Activated CD8-positive, alpha-beta T cell treated with anti-CD3 and anti-CD28 coated beads for 36 hours (primary cell): Measurements from ENCODE around the gene UBB. TPM values are rescaled to one million over a fixed set of nuclear protein-coding genes. Genes with fewer than 3 reads are reported as not detected.

Experiments
- ATAC-seq: fragments of 200-7000 bp; cut with Tn5 transposase; one replicate; pipeline ENCODE4 v1.10.0; 2021; ENCODE audit warnings: mild to moderate bottlenecking, moderate library complexity
- CTCF ChIA-PET: fragments of 350-600 bp; sonication (Branson Sonifier 250); formaldehyde crosslinking; loops from one replicate; lab custom pipeline; 2021; ENCODE audit warnings: antibody characterized with exemption; lab: Charles Lee
- POLR2A ChIA-PET: fragments of 350-600 bp; sonication (Branson Sonifier 250); formaldehyde crosslinking; loops from one replicate; lab custom pipeline; 2021; ENCODE audit warnings: antibody characterized with exemption; lab: Charles Lee
- DNase-seq: peaks from one replicate; pipeline ENCODE4 v3.0.0-alpha.2; 2020
- H3K27ac Mint-ChIP-seq: one replicate; pipeline ENCODE4 v1.8.0; 2021; ENCODE audit warnings: mild to moderate bottlenecking, mixed read lengths
- H3K27me3 Mint-ChIP-seq: one replicate; pipeline ENCODE4 v1.8.0; 2021; ENCODE audit warnings: mixed read lengths
- H3K36me3 Mint-ChIP-seq: one replicate; pipeline ENCODE4 v1.8.0; 2021; ENCODE audit warnings: low read depth, mixed read lengths
- H3K4me1 Mint-ChIP-seq: one replicate; pipeline ENCODE4 v1.8.0; 2021; ENCODE audit warnings: low read depth, mixed read lengths
- H3K4me3 Mint-ChIP-seq: one replicate; pipeline ENCODE4 v1.8.0; 2021; ENCODE audit warnings: mild to moderate bottlenecking, moderate library complexity, mixed read lengths
- H3K9me3 Mint-ChIP-seq: one replicate; pipeline ENCODE4 v1.8.0; 2021; ENCODE audit warnings: mixed read lengths
- intact Hi-C: fragments of 100-400 bp; cut with micrococcal nuclease; formaldehyde crosslinking; loops from one replicate; pipeline ENCODE4 v1.10.0; 2022
- total RNA-seq, 2 experiments: library from RNA; stranded (reverse); gene quantifications; one replicate each; pipeline ENCODE4 v1.2.3, GENCODE V29; 2021
- TF ChIP-seq, protein P1 (sequence below): fragments of 200-600 bp; IDR thresholded peaks from one replicate; pipeline ENCODE4 v1.8.0; 2022; ENCODE audit warnings: antibody characterized with exemption, mild to moderate bottlenecking

UBB gene
- total RNA-seq, 2 experiments from 2014 or later: 1,334 to 1,337 TPM

DNA sequence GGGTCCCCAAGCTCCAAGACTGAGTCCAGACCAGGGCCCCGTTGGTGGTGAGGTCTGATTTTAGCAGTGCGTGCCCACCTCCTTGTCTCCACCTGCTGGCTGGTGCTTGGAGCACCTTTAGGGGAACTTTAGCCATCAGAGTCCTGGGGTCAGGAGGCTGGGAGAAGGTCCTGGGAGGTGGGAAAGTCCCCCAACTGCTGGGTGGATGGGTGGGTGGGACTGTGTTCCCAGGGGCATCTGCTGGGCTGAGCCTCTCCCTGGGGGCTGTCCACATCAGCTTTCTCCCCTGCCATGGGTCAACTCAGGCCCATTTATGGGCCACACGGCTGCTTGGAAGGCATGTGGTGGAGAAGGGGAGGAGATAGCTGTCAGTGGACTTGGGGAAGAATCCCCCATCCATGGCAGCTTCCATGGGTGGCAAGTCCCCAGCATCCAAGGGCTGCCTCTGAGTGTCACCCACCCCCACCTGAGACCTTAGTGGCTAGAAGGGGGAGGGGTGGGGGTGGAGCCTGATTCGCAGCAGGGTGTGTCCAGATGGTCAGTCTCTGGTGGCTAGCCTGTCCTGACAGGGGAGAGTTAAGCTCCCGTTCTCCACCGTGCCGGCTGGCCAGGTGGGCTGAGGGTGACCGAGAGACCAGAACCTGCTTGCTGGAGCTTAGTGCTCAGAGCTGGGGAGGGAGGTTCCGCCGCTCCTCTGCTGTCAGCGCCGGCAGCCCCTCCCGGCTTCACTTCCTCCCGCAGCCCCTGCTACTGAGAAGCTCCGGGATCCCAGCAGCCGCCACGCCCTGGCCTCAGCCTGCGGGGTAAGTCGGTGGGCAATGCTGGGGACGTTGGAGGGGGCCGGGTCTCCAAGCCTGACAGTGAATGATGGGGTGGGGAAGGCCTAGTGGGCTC is 34.4 kb downstream of the UBB start, which contains the start of gene TRPV2:
Gene TRPV2, plus strand, starts transcription at position 541 of the 894 bp plus-strand sequence. CDS start 2,098 bp downstream, outside the sequence.
- peak within 1 kb of the TSS; percentile 100 for H3K4me3 Mint-ChIP-seq

DNA sequence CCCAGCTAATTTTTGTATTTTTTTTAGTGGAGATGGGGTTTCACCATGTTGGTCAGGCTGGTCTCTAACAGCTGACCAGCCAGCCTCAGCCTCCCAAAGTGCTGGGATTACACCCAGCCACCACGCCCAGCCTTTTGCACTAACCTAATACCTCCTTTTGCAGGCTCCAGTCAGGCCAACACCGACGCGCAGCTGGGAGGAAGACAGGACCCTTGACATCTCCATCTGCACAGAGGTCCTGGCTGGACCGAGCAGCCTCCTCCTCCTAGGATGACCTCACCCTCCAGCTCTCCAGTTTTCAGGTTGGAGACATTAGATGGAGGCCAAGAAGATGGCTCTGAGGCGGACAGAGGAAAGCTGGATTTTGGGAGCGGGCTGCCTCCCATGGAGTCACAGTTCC is 36.5 kb downstream of the UBB start:
- Mint-ChIP-seq H3K36me3 (peaks cover 27% of the 10 kb centered on the region), H3K4me1 (peaks cover 57% of the 10 kb centered on the region), H3K4me3 (peak overlapping the region; percentile 100), H3K27me3 (no peaks in the 10 kb centered on the region), H3K9me3 (no peaks in the 10 kb centered on the region), H3K27ac (peak overlapping the region; percentile 99)
- POLR2A ChIA-PET: interaction anchor here (1.4 to 8.1 kb wide), 6 partner anchors 10 to 66 kb away, joined by 3 to 200 read pairs (median 24); partner anchors contain the start of genes CENPV and UBB
- DNase-seq: no peak
- intact Hi-C loops: loop anchor here (5.0 kb wide), 2 partner anchors 35 to 65 kb away; partner anchors contain the start of genes CENPV and UBB
- TF ChIP-seq, protein P1, sequence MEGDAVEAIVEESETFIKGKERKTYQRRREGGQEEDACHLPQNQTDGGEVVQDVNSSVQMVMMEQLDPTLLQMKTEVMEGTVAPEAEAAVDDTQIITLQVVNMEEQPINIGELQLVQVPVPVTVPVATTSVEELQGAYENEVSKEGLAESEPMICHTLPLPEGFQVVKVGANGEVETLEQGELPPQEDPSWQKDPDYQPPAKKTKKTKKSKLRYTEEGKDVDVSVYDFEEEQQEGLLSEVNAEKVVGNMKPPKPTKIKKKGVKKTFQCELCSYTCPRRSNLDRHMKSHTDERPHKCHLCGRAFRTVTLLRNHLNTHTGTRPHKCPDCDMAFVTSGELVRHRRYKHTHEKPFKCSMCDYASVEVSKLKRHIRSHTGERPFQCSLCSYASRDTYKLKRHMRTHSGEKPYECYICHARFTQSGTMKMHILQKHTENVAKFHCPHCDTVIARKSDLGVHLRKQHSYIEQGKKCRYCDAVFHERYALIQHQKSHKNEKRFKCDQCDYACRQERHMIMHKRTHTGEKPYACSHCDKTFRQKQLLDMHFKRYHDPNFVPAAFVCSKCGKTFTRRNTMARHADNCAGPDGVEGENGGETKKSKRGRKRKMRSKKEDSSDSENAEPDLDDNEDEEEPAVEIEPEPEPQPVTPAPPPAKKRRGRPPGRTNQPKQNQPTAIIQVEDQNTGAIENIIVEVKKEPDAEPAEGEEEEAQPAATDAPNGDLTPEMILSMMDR: no peak
- ATAC-seq: no peak
- CTCF ChIA-PET: interaction anchor here (1.2 to 7.3 kb wide), 6 partner anchors 11 to 119 kb away, joined by 3 to 98 read pairs (median 12); partner anchors contain the start of gene CENPV

More for the DNA sequence above, 34.4 kb downstream of the UBB start, which contains the start of gene TRPV2:
- ATAC-seq: peak; percentile 19
- peaks cover 49% of the 10 kb centered on the region for H3K4me1 Mint-ChIP-seq
- TF ChIP-seq, protein P1: peak; percentile 65
- peak within 1 kb of the TSS; percentile 99 for H3K27ac Mint-ChIP-seq
- H3K27me3 Mint-ChIP-seq: no peaks in the 10 kb centered on the region
- H3K9me3 Mint-ChIP-seq: no peaks in the 10 kb centered on the region
- H3K36me3 Mint-ChIP-seq: peaks cover 23% of the 10 kb centered on the region
- ChIA-PET CTCF (interaction anchor here (0.5 to 7.3 kb wide), 23 partner anchors 9 to 126 kb away, joined by 3 to 98 read pairs (median 4); partner anchors contain the start of genes CENPV and UBB), POLR2A (interaction anchor here (1.0 to 8.1 kb wide), 9 partner anchors 11 to 71 kb away, joined by 3 to 200 read pairs (median 5); partner anchors contain the start of genes CENPV and UBB)
- DNase-seq: peak; percentile 79
- intact Hi-C loops: loop anchor here (2.0 to 5.0 kb wide), 3 partner anchors 33 to 63 kb away; partner anchors contain the start of genes CENPV and UBB

GRCh38 chr17:16417896-16418684 is 37.2 kb downstream of the UBB start:
- DNase-seq (no peak), ATAC-seq (no peak)
- H3K4me3 Mint-ChIP-seq: peak overlapping the region; percentile 57
- H3K4me1 Mint-ChIP-seq: peaks cover 59% of the 10 kb centered on the region
- ChIA-PET CTCF (interaction anchor here (0.6 to 7.3 kb wide), 7 partner anchors 10 to 118 kb away, joined by 3 to 98 read pairs (median 4); no protein-coding TSS in a partner anchor), POLR2A (interaction anchor here (0.8 to 8.1 kb wide), 6 partner anchors 14 to 132 kb away, joined by 3 to 200 read pairs (median 24); partner anchors contain the start of genes CENPV and UBB)
- no peaks in the 10 kb centered on the region for H3K27me3 Mint-ChIP-seq
- peak overlapping the region; percentile 94 for H3K27ac Mint-ChIP-seq
- TF ChIP-seq, protein P1: no peak
- H3K36me3 Mint-ChIP-seq: peaks cover 28% of the 10 kb centered on the region
- H3K9me3 Mint-ChIP-seq: no peaks in the 10 kb centered on the region
- intact Hi-C loops: loop anchor here (5.0 kb wide), 2 partner anchors 36 to 66 kb away; partner anchors contain the start of genes CENPV and UBB

DNA sequence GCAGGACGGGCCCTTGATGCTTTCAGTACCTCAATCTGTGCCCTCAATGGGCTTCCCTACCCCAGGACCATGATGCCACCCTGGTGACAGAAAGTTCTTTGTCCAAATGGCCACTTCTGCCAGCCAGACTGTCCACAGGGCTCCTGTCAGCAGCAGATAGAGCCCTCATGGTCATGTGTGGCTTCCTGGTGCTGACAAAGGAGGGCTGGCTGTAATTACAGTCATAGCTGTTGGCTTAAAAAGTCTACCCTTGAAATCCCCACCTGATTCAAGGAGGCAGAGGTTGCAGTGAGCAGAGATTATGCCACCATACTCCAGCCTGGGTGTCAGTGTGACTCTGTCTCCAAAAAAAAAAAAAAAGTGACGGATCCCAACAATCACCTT is 37.8 kb downstream of the UBB start:
- ATAC-seq: peak; percentile 35
- peak overlapping the region; percentile 57 for H3K4me3 Mint-ChIP-seq
- ChIA-PET POLR2A (interaction anchor here (0.6 to 8.1 kb wide), 8 partner anchors 13 to 413 kb away, joined by 3 to 200 read pairs (median 3); partner anchors contain the start of genes CENPV and UBB), CTCF (interaction anchor here (0.6 to 7.3 kb wide), 6 partner anchors 10 to 117 kb away, joined by 3 to 98 read pairs (median 4); no protein-coding TSS in a partner anchor)
- intact Hi-C loops: loop anchor here (5.0 kb wide), 2 partner anchors 36 to 66 kb away; partner anchors contain the start of genes CENPV and UBB
- DNase-seq: peak; percentile 52
- TF ChIP-seq, protein P1: no peak
- no peaks in the 10 kb centered on the region for H3K9me3 Mint-ChIP-seq
- H3K36me3 Mint-ChIP-seq: peaks cover 30% of the 10 kb centered on the region
- peak overlapping the region; percentile 94 for H3K27ac Mint-ChIP-seq
- no peaks in the 10 kb centered on the region for H3K27me3 Mint-ChIP-seq
- H3K4me1 Mint-ChIP-seq: peaks cover 59% of the 10 kb centered on the region
